Brain microvascular endothelial cell (primary cell): ENCODE data around the gene TM4SF20.

Experiments used
- DNase-seq: peaks from one replicate; pipeline ENCODE4 v3.0.0-alpha.2; 2020
- H3K27ac ChIP-seq: fragments of 250-450 bp; sonication (Bioruptor Pico); 2 replicates; pipeline ENCODE4 v1.5.1; 2020; ENCODE audit warnings: mild to moderate bottlenecking, moderate library complexity
- H3K27me3 ChIP-seq: fragments of 250-450 bp; sonication (Bioruptor Pico); replicated peaks from 2 replicates; pipeline ENCODE4 v1.5.1; 2020; ENCODE audit warnings: mild to moderate bottlenecking
- H3K36me3 ChIP-seq: fragments of 250-450 bp; sonication (Bioruptor Pico); replicated peaks from 2 replicates; pipeline ENCODE4 v1.5.1; 2020; ENCODE audit warnings: mild to moderate bottlenecking
- H3K4me3 ChIP-seq: 2 replicates; pipeline ENCODE4 v1.5.1; 2011; ENCODE audit warnings: low read depth, mild to moderate bottlenecking, control low read depth, low read length, moderate library complexity
- CTCF ChIP-seq: IDR thresholded peaks from 2 replicates; pipeline ENCODE4 v1.5.1; 2011; ENCODE audit warnings: low read depth, mild to moderate bottlenecking, moderate library complexity, low read length, control low read depth, inconsistent platforms; ENCODE audit errors: missing control alignments
- in situ Hi-C: cut with HindIII; loops from 2 replicates; pipeline ENCODE4 v1.10.0; 2017; ENCODE audit warnings: low sequenced_read_pairs, low pct_ligation_motif_present

TM4SF20 gene

DNA sequence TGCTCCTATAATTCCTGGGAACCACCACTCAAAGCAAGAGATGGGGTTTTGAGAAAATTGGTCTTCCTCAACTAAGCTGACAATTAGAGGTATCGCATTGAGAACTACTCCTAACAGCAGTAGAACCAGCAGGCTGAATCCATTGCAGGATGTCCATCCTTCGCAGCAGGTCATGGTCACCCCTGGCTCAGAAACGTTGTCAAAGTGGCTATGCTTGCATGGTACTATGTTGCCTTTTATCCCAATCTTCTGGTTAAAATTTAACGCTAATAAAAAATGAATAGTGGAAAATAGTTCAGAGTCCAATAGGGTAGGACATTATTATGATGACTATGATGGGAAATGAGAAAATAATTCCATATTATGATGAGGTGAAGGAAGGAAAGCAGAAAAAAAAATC, at the start of gene TM4SF20:
Gene TM4SF20, minus strand, starts transcription at position 212 of the 400 bp plus-strand sequence. Its CDS starts 38 bp downstream, at position 174.
- no peaks in the 10 kb centered on the region for H3K36me3 ChIP-seq
- in situ Hi-C loops = no loop called here
- H3K4me3 ChIP-seq = no peak within 1 kb of the TSS
- H3K27ac ChIP-seq = no peak within 1 kb of the TSS
- DNase-seq = no peak
- no peak for TF ChIP-seq CTCF
- H3K27me3 ChIP-seq = no peaks in the 10 kb centered on the region

DNA sequence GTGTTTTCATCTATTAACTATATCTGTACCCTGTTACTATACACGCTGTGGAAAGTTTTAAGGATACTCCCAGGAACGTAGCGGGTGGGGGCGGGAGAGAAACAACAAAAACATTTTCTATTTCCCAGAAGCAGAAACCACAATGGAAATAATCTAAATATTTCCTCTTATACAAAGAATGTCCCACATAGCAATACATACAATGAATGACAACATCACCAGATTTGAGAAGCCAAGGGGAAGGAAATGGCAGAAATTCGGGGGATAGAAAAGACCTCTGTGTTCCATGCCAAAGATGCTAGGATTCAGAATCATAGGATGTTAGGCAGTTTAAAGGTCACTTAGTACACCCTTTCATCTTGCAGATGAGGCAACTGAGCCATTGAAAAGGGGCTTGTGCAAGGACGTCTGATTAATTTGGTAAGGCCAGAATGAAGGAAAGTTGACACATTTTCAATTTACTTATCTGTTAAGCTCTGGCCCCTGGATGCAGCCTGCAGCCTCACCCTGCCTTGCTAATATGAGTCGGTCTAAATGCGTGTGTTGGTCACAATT, 49.7 kb upstream of the TM4SF20 start:
- Histone ChIP-seq H3K36me3 (no peaks in the 10 kb centered on the region), H3K27ac (peak overlapping the region; percentile 29), H3K4me3 (no peak overlapping the region), H3K27me3 (no peaks in the 10 kb centered on the region)
- in situ Hi-C loops = no loop called here
- DNase-seq = peak; percentile 44
- no peak for TF ChIP-seq CTCF

DNA sequence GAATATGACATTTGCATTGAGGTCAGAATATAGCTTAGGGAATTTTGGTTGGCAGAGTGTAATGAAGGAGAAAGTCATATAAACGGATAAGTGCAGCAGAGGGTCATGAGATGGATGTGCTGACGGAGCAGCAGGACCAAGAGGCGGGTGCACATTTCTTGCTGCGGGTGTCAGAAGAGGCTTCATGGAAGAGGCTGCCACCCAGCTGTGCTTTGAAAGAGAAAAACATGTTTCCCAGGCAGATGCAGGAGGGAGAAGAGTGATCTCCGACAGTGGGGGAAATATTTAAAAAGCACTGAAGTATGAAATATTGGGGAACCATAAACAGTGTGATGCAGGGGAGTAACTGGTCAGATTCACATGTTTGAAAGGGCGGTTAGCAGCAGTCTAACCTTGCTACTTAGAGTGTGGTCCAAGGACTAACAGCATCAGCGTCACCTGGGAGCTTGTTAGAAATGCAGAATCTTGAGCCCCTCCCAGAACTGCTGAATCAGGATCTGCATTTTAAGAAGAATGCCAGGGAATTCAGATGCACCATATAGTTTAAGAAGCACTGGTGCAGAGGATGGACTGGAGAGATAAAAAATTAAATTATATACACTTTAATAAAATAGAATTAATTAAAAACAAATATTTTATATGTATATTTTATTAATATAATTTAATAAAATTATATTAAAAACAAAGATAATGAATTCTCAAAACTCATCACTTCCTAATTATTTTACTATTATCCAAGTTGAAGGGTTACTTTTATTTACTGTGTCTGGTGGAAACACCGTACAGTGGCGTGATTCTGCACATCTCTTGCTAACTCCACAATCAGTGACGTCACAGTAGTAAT, 44.8 kb upstream of the TM4SF20 start:
- no peaks in the 10 kb centered on the region for H3K27me3 ChIP-seq
- in situ Hi-C loops = no loop called here
- TF ChIP-seq CTCF = no peak
- no peak overlapping the region for H3K4me3 ChIP-seq
- H3K27ac ChIP-seq = no peak overlapping the region
- no peak for DNase-seq
- no peaks in the 10 kb centered on the region for H3K36me3 ChIP-seq

DNA sequence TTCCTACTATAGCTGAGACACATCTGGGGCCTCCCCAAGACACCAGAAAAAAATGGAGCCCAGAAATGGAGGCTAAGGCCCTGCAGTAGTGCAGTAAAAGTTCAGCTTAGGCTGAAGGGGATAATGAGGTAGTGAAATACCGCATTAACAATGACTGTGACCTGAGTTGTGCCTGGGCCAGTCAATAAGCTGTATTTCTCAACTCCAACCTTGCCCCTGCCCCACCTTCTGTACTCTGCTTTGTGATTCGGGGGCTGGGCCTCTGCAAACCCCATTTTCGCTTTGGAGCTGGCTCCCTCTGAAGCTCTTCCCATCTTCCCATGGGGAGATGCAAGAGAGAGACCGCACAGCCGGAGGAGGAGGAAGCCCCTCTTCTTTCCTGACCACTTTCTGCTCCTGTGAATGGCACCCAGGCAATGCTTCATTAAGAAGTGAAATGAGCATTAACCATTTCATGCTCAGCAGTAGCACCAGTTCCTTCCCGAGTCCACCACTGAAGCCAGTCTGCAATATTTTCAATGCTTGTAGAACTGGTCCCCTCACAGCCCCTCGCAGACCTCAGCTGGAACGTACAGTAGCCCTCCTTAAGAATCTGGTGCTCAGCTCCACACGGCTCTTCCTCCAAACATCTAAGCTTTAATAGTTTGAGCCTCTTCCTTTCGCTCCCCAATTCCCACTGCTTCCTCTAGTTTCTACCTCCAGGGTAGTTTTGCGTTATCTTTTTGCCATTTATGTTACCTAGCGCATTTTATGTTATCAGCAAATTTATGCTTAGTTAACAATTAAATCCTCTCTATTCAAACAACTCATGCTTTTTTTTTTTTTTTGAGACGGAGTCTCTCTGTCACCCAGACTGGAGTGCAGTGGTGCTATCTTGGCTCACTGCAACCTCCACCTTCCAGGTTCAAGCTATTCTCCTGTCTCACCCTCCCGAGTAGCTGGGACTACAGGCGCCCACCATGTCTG, 41.3 kb upstream of the TM4SF20 start:
- Histone ChIP-seq H3K36me3 (no peaks in the 10 kb centered on the region), H3K27me3 (no peaks in the 10 kb centered on the region), H3K4me3 (no peak overlapping the region), H3K27ac (no peak overlapping the region)
- DNase-seq = no peak
- in situ Hi-C loops = no loop called here
- TF ChIP-seq CTCF = no peak

DNA sequence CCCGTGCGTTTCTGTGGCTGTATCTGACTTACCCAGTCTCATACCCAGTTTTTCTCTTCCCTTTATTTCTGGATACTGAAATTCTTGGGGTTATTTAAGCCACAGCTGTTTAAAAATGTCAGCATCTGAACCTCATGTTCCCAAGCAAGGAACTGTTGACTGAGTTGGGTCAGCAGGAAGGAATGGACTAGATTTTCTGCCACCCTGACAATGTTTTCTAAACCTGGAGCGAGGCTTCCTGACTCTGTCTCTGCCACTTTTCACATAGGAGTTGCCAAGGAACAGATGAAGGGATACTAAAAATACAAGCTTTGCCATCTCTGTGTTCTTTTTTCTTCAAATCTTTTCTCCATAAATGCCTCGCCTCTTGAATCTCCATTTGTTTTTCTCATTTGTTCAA, 37.6 kb upstream of the TM4SF20 start:
- in situ Hi-C loops = no loop called here
- DNase-seq = no peak
- no peak overlapping the region for H3K27ac ChIP-seq

More for the DNA sequence above, 37.6 kb upstream of the TM4SF20 start:
- no peaks in the 10 kb centered on the region for H3K36me3 ChIP-seq
- no peak for TF ChIP-seq CTCF
- H3K27me3 ChIP-seq = no peaks in the 10 kb centered on the region
- no peak overlapping the region for H3K4me3 ChIP-seq
